Measurements from ENCODE around the gene FNTB. TPM values are rescaled to one million over a fixed set of nuclear protein-coding genes. Genes with fewer than 3 reads are reported as not detected.

FNTB gene
- polyA plus RNA-seq, 6 donors from 2014 or later, result 1.6 to 3.6 (median 2.3) TPM

DNA sequence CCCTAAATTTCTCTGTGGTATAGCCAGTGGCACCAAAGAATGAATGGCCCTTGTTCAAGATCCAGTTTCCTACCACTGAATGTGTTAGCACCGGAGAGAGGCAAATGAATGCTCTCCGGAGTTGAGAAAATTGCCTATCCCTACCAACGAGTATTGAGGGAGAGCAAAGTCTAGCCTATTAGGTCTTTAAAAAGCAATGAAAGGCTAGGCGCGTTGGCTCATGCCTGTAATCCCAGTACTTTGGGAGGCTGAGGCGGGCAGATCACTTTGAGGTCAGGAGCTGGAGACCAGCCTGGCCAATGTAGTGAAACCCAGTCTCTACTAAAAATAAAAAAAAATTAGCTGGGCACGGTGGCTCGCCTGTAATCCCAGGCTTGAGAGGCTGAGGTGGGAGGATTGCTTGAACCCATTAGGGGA, 13.7 kb upstream of the FNTB start:
- Mint-ChIP-seq H3K4me3 (peak overlapping the region; percentile 82 to 92 (median 86)), H3K4me1 (peaks cover 0 to 13% (median 3%) of the 10 kb centered on the region in 3 donors), H3K27ac (no peak overlapping the region), H3K36me3 (no peaks in the 10 kb centered on the region), H3K27me3 (peaks cover 8 to 14% (median 9%) of the 10 kb centered on the region in 3 donors), H3K9me3 (no peaks in the 10 kb centered on the region)
- ATAC-seq (ENCODE audit: low read depth in 2 of 2) (no peak), DNase-seq (no peak)

DNA sequence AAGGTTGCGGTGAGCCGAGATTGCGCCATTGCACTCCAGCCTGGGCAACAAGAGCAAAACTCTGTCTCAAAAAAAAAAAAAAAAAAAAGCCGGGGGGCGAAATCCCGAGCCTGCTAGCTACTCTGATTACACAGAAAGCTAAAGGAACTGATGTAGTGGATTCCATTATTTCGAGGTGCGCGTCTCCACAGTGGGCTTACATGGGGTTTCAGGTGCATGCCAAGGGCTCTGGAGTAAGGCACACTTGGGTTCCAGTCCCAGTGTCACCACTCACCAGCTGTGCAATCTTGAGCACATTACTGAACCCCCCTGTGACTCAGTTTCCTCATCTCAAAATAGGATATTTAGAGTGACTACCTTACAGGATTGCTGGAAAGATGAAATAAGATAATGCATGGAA, 12.9 kb upstream of the FNTB start:
- H3K36me3 Mint-ChIP-seq, result no peaks in the 10 kb centered on the region
- no peak overlapping the region for H3K27ac Mint-ChIP-seq
- H3K4me3 Mint-ChIP-seq, result peak overlapping the region in 1 of 8 donors; percentile 20
- H3K9me3 Mint-ChIP-seq, result no peaks in the 10 kb centered on the region
- DNase-seq (no peak), ATAC-seq (ENCODE audit: low read depth in 2 of 2) (no peak)
- H3K27me3 Mint-ChIP-seq, result peaks cover 8 to 14% (median 9%) of the 10 kb centered on the region in 3 donors
- peaks cover 0 to 13% (median 3%) of the 10 kb centered on the region in 3 donors for H3K4me1 Mint-ChIP-seq

DNA sequence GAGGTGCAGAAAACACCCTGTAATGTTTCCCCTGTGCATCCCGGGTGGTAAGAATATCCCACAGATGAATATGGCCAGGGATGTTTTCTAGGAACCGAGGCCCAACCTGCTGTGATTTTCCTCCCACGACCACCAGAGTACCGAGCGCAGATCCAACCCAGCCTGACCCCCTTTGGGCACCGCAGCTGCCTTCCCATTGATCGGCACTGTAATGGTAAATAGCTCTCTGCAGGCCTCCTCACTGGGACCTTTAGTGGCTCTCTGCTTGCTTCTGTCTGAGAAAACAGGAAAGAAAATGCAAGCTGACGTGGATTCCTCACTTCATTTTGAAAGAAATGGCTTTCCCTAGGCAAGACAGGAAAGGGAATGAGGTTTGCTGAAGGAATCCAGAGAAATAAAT, 12.1 kb upstream of the FNTB start:
- Mint-ChIP-seq H3K27me3 (peaks cover 8 to 14% (median 9%) of the 10 kb centered on the region in 3 donors), H3K4me1 (peaks cover 0 to 13% (median 3%) of the 10 kb centered on the region in 3 donors), H3K9me3 (no peaks in the 10 kb centered on the region), H3K4me3 (peak overlapping the region in 3 of 8 donors; percentile 32 to 73 (median 44)), H3K36me3 (no peaks in the 10 kb centered on the region), H3K27ac (peak overlapping the region in 1 of 6 donors; percentile 49)
- ATAC-seq (ENCODE audit: low read depth in 2 of 2) (no peak), DNase-seq (no peak)

DNA sequence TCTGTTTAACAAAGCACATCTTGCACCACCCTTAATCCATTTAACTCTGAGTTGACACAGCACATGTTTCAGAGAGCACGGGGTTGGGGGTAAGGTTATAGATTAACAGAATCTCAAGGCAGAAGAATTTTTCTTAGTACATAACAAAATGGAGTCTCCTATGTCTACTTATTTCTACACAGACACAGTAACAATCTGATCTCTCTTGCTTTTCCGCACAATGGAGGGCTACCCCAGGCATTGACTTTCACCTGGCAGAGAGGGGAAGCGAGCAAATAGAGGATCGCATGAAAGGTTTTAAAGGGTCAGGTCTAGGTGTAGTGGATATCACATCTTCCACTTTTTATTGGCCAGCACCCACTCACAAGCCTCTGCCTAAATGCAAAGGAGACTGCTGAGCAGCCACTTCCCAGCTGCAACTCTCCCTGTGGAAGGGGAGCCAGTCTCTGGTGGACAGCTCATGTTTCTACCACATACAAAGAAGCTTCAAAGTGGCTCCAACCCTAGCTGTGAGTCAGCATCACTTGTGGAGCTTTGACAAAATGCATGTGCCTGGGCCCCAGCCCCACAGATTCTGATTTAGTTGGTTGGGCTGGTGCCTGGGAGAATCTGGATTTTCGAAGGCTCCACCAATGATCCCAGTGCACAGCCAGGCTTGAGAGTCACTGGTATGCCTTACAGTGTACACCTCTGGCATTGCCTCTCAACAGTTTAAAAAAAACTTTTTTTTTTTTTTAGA, 7.2 kb upstream of the FNTB start:
- no peak overlapping the region for H3K27ac Mint-ChIP-seq
- DNase-seq, result no peak
- no peak for ATAC-seq (ENCODE audit: low read depth in 2 of 2)
- peaks cover 12 to 28% (median 15%) of the 10 kb centered on the region in 3 donors for H3K27me3 Mint-ChIP-seq
- no peaks in the 10 kb centered on the region for H3K36me3 Mint-ChIP-seq
- H3K9me3 Mint-ChIP-seq, result no peaks in the 10 kb centered on the region
- H3K4me1 Mint-ChIP-seq, result peaks cover 5 to 9% (median 6%) of the 10 kb centered on the region in 3 donors
- H3K4me3 Mint-ChIP-seq, result no peak overlapping the region

DNA sequence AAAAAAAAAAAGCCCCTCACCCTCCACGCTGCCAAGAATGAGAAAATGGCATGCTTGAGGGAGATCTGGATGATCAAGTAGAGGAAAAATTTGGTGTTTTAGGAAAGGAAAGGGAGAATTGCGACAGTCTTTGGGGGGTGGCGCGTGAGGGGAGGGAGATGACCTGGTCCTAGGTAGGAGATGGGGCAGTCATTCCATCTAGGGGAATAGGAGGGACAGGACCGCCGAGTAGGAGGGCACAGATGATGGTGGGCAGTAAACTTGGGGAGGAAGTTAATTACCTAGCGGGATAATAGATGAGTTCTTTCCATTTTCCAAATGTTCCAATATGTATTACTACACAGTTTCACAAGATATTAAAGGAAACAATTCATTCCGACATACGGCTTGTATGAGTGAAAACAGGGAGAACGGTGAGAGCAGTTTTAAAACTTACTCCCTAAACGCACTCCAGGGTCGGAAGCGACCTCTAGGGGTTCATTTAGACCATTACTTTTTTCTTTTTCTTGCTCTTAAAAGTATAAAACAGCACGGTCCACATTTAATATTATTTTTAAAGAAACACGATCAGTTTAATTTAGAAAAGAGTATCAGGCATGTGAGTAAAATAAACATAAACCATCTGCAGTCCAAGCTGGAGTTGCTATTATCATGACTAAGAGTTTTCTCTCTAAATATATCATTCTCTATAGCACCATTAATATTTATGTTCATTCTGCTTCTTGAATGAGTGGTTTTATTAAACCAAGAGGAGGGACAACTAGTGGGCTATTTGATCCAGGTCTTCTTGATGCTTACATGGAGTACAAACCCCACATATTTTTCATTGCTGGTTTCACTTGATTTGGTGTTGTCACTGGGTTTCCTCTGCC, 3.0 kb upstream of the FNTB start:
- no peaks in the 10 kb centered on the region for H3K9me3 Mint-ChIP-seq
- ATAC-seq (ENCODE audit: low read depth in 2 of 2) (no peak), DNase-seq (peak; percentile 50)
- no peaks in the 10 kb centered on the region for H3K36me3 Mint-ChIP-seq
- H3K4me1 Mint-ChIP-seq, result peaks cover 17 to 26% (median 19%) of the 10 kb centered on the region in 3 donors
- H3K4me3 Mint-ChIP-seq, result peak overlapping the region; percentile 25 to 82 (median 57)
- peak overlapping the region in 2 of 6 donors; percentile 32 to 33 for H3K27ac Mint-ChIP-seq
- peaks cover 5 to 23% (median 15%) of the 10 kb centered on the region in 3 donors for H3K27me3 Mint-ChIP-seq

DNA sequence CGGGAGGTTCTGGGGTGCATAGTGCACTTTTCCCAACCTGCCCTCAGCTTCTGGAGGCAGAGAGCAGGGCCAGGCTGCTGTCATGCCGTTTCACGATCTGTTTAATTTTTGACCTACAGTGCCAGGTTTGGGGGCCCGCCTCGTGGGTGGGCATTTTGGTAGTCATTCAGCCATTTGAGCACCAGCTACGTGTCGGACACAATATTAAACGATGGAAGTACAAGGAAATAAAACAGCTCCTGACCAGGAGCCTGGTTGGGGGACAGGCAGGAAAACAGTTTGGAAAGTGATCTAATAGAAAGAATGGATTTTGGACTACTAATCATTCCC, 708 bp downstream of the FNTB start:
- ATAC-seq (ENCODE audit: low read depth in 2 of 2) (no peak), DNase-seq (no peak)
- H3K27ac Mint-ChIP-seq, result peak overlapping the region in 5 of 6 donors; percentile 83 to 99 (median 97)
- no peaks in the 10 kb centered on the region for H3K36me3 Mint-ChIP-seq
- no peaks in the 10 kb centered on the region for H3K9me3 Mint-ChIP-seq
- peaks cover 5 to 7% (median 5%) of the 10 kb centered on the region in 3 donors for H3K27me3 Mint-ChIP-seq
- H3K4me3 Mint-ChIP-seq, result peak overlapping the region; percentile 85 to 100 (median 98)
- H3K4me1 Mint-ChIP-seq, result peaks cover 28 to 37% (median 29%) of the 10 kb centered on the region in 3 donors

DNA sequence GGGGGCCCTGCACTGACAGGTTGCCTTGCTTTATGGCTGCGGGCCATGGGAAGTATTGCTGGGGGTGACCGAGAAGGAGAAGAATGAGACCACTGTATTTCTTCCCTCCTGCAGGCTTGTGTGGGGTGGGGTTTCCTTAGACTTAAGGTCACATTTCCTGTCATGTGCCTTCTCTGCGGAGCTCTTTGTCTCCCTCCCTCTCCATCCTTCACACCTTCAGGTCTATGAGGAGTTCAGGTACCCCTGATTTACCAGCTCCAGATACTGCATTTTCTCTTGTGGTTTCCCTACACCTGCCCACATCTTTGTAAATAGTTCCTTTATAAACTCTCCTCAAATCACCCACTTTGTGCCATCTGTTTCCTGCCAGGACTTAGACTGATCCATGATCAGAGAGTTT, 3.6 kb downstream of the FNTB start:
- peak overlapping the region in 3 of 8 donors; percentile 33 to 59 (median 53) for H3K4me3 Mint-ChIP-seq
- H3K27me3 Mint-ChIP-seq, result no peaks in the 10 kb centered on the region
- ATAC-seq (ENCODE audit: low read depth in 2 of 2), result no peak
- peaks cover 19 to 31% (median 24%) of the 10 kb centered on the region in 3 donors for H3K4me1 Mint-ChIP-seq
- H3K36me3 Mint-ChIP-seq, result no peaks in the 10 kb centered on the region
- no peak for DNase-seq
- H3K27ac Mint-ChIP-seq, result peak overlapping the region in 1 of 6 donors; percentile 20
- no peaks in the 10 kb centered on the region for H3K9me3 Mint-ChIP-seq

GRCh38 chr14:64990939-64991338, 4.2 kb downstream of the FNTB start:
- DNase-seq (no peak), ATAC-seq (ENCODE audit: low read depth in 2 of 2) (no peak)
- Mint-ChIP-seq H3K4me1 (peaks cover 17 to 29% (median 22%) of the 10 kb centered on the region in 3 donors), H3K36me3 (no peaks in the 10 kb centered on the region), H3K27ac (no peak overlapping the region), H3K9me3 (no peaks in the 10 kb centered on the region), H3K4me3 (peak overlapping the region in 1 of 8 donors; percentile 42), H3K27me3 (no peaks in the 10 kb centered on the region)

- peaks cover 13 to 18% (median 16%) of the 10 kb centered on the region in 3 donors for H3K4me1 Mint-ChIP-seq
- no peaks in the 10 kb centered on the region for H3K27me3 Mint-ChIP-seq
- ATAC-seq (ENCODE audit: low read depth in 2 of 2) (no peak), DNase-seq (no peak)
- no peak overlapping the region for H3K4me3 Mint-ChIP-seq
- no peaks in the 10 kb centered on the region for H3K9me3 Mint-ChIP-seq
- no peak overlapping the region for H3K27ac Mint-ChIP-seq
- H3K36me3 Mint-ChIP-seq, result no peaks in the 10 kb centered on the region
Measured at GRCh38 chr14:64992328-64992885, 5.7 kb downstream of the FNTB start.

DNA sequence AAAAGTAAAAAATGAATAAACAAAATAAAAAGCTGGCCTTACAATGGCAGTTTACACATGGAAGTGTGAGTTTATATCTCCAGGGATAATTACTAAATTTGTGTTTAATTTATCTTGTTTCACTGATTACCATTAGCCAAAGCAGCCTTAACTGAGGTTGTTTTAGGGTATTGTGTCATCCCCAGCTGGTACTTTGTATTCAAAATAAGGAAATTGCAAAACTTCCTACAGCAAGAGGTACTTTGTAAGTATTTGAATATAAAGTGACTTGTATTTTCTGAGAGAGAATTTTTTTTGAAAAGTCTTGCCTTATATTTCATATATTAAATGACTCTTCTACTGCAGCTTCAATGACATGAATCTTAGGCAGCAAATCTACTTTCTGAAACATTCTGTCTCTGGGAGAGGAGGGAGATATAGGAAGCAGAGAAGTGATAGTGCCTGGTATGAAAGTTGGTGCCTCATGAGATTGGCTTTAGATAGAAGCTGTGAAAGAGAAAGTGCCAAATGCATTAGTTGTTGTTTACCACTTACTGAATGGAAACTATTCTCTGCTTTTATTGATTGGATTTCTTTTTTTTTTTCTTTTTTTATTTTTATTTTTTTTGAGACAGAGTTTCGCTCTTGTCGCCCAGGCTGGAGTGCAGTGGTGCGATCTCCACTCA, 6.7 kb downstream of the FNTB start:
- Mint-ChIP-seq H3K4me1 (peaks cover 11 to 16% (median 13%) of the 10 kb centered on the region in 3 donors), H3K27ac (no peak overlapping the region), H3K36me3 (no peaks in the 10 kb centered on the region), H3K9me3 (no peaks in the 10 kb centered on the region), H3K27me3 (no peaks in the 10 kb centered on the region), H3K4me3 (no peak overlapping the region)
- DNase-seq, result no peak
- no peak for ATAC-seq (ENCODE audit: low read depth in 2 of 2)

GRCh38 chr14:64994540-64994939, 7.8 kb downstream of the FNTB start:
- H3K27me3 Mint-ChIP-seq, result no peaks in the 10 kb centered on the region
- H3K27ac Mint-ChIP-seq, result no peak overlapping the region
- H3K9me3 Mint-ChIP-seq, result no peaks in the 10 kb centered on the region
- H3K4me1 Mint-ChIP-seq, result peaks cover 9 to 16% (median 11%) of the 10 kb centered on the region in 3 donors
- H3K4me3 Mint-ChIP-seq, result no peak overlapping the region
- H3K36me3 Mint-ChIP-seq, result no peaks in the 10 kb centered on the region
- DNase-seq (no peak), ATAC-seq (ENCODE audit: low read depth in 2 of 2) (no peak)

- no peak for DNase-seq
- Mint-ChIP-seq H3K36me3 (no peaks in the 10 kb centered on the region), H3K4me3 (no peak overlapping the region), H3K27me3 (no peaks in the 10 kb centered on the region), H3K9me3 (no peaks in the 10 kb centered on the region), H3K4me1 (peaks cover 2 to 10% (median 4%) of the 10 kb centered on the region in 3 donors), H3K27ac (no peak overlapping the region)
- no peak for ATAC-seq (ENCODE audit: low read depth in 2 of 2)
Measured at GRCh38 chr14:64995291-64995690, 8.6 kb downstream of the FNTB start.
